Astrocyte (in vitro differentiated cells and primary cell): ENCODE data around the gene BMAL1. TPM values are rescaled to one million over a fixed set of nuclear protein-coding genes. Genes with fewer than 3 reads are reported as not detected.

Experiments used
- DNase-seq: peaks from one replicate; pipeline ENCODE4 v3.0.0-alpha.2; 2010; ENCODE audit warnings: low read depth
- FAIRE-seq: peaks from 2 replicates; lab custom pipeline; 2011; peaks lifted over from hg19 to GRCh38; lab: Jason Lieb, UNC
- H2AFZ ChIP-seq: 2 replicates; pipeline ENCODE4 v1.6.0; 2012; ENCODE audit warnings: low read depth, low read length, inconsistent platforms
- H3K27ac ChIP-seq: 2 replicates; pipeline ENCODE4 v1.5.1; 2011; ENCODE audit warnings: low read depth, low read length, inconsistent platforms
- H3K27me3 ChIP-seq: 2 replicates; pipeline ENCODE4 v1.6.0; 2011; ENCODE audit warnings: low read length, inconsistent platforms; ENCODE audit not compliant: insufficient read depth
- H3K36me3 ChIP-seq: 2 replicates; pipeline ENCODE4 v1.5.1; 2011; ENCODE audit warnings: low read length, inconsistent platforms; ENCODE audit not compliant: insufficient read depth
- H3K4me1 ChIP-seq: 2 replicates; pipeline ENCODE4 v1.5.1; 2011; ENCODE audit warnings: low read length, inconsistent platforms; ENCODE audit not compliant: insufficient read depth
- H3K4me2 ChIP-seq: 2 replicates; pipeline ENCODE4 v1.6.0; 2012; ENCODE audit warnings: low read length, inconsistent platforms
- H3K4me3 ChIP-seq: 2 replicates; pipeline ENCODE4 v1.5.1; 2011; ENCODE audit warnings: low read depth, mild to moderate bottlenecking, low read length, inconsistent platforms; ENCODE audit not compliant: insufficient read depth
- H3K79me2 ChIP-seq: 2 replicates; pipeline ENCODE4 v1.6.0; 2012; ENCODE audit warnings: mild to moderate bottlenecking, low read length, inconsistent platforms; ENCODE audit not compliant: insufficient read depth
- H3K9ac ChIP-seq: 2 replicates; pipeline ENCODE4 v1.6.0; 2012; ENCODE audit warnings: mild to moderate bottlenecking, low read length, inconsistent platforms
- H3K9me3 ChIP-seq: 2 replicates; pipeline ENCODE4 v1.5.1; 2012; ENCODE audit warnings: low read depth, mild to moderate bottlenecking, low read length, inconsistent platforms; ENCODE audit not compliant: insufficient read depth
- H4K20me1 ChIP-seq: 2 replicates; pipeline ENCODE4 v1.6.0; 2012; ENCODE audit warnings: low read length, inconsistent platforms; ENCODE audit not compliant: insufficient read depth
- H3K27ac Mint-ChIP-seq: one replicate; pipeline ENCODE4 v1.8.0; 2021; ENCODE audit warnings: mild to moderate bottlenecking, mixed read lengths; ENCODE audit not compliant: unreplicated experiment
- H3K27me3 Mint-ChIP-seq: one replicate; pipeline ENCODE4 v1.8.0; 2021; ENCODE audit warnings: low read depth, mixed read lengths; ENCODE audit not compliant: unreplicated experiment
- H3K36me3 Mint-ChIP-seq: one replicate; pipeline ENCODE4 v1.8.0; 2021; ENCODE audit warnings: low read depth, mixed read lengths; ENCODE audit not compliant: unreplicated experiment
- H3K4me1 Mint-ChIP-seq: one replicate; pipeline ENCODE4 v1.8.0; 2021; ENCODE audit warnings: low read depth, mixed read lengths; ENCODE audit not compliant: unreplicated experiment
- H3K4me3 Mint-ChIP-seq: one replicate; pipeline ENCODE4 v1.8.0; 2021; ENCODE audit warnings: mild to moderate bottlenecking, moderate library complexity, mixed read lengths; ENCODE audit not compliant: unreplicated experiment
- H3K9me3 Mint-ChIP-seq: one replicate; pipeline ENCODE4 v1.8.0; 2021; ENCODE audit warnings: mild to moderate bottlenecking, mixed read lengths; ENCODE audit not compliant: unreplicated experiment
- CTCF ChIP-seq: IDR thresholded peaks from 2 replicates; pipeline ENCODE4 v1.5.1; 2011; ENCODE audit warnings: low read depth, mild to moderate bottlenecking, inconsistent platforms, low read length, moderate library complexity; ENCODE audit not compliant: insufficient read depth
- EZH2 ChIP-seq: IDR thresholded peaks from 2 replicates; pipeline ENCODE4 v1.6.1; 2012; ENCODE audit warnings: mild to moderate bottlenecking, low read length, inconsistent platforms; ENCODE audit not compliant: insufficient read depth
- total RNA-seq: library from RNA; stranded (reverse); gene quantifications from 2 replicates; pipeline ENCODE4 v1.2.1, GENCODE V29; 2021

The BMAL1 gene
- total RNA-seq, 1 donor from 2014 or later, result 26.9 TPM

GRCh38 chr11:13310443-13310842 is 32.9 kb downstream of the BMAL1 start:
- H3K79me2 ChIP-seq, result peaks cover 55% of the 10 kb centered on the region

GRCh38 chr11:13311570-13311969 is 34.0 kb downstream of the BMAL1 start:
- H3K4me2 ChIP-seq, result no peak overlapping the region
- peaks cover 10% of the 10 kb centered on the region for H3K36me3 Mint-ChIP-seq
- no peaks in the 10 kb centered on the region for H3K9me3 ChIP-seq
- H3K79me2 ChIP-seq, result peaks cover 46% of the 10 kb centered on the region
- H3K4me1 Mint-ChIP-seq, result peaks cover 12% of the 10 kb centered on the region
- H3K9ac ChIP-seq, result no peak overlapping the region
- H2AFZ ChIP-seq, result no peak overlapping the region
- no peak overlapping the region for H3K4me3 ChIP-seq
- no peaks in the 10 kb centered on the region for H3K27me3 ChIP-seq
- TF ChIP-seq EZH2 (no peak), CTCF (no peak)
- FAIRE-seq, result no peak
- no peaks in the 10 kb centered on the region for H3K27me3 Mint-ChIP-seq
- DNase-seq, result no peak
- H3K27ac Mint-ChIP-seq, result no peak overlapping the region
- H3K36me3 ChIP-seq, result no peaks in the 10 kb centered on the region
- H3K9me3 Mint-ChIP-seq, result no peaks in the 10 kb centered on the region
- no peak overlapping the region for H3K27ac ChIP-seq
- peaks cover 78% of the 10 kb centered on the region for H4K20me1 ChIP-seq
- H3K4me1 ChIP-seq, result peaks cover 2% of the 10 kb centered on the region
- no peak overlapping the region for H3K4me3 Mint-ChIP-seq

More at GRCh38 chr11:13310443-13310842, 32.9 kb downstream of the BMAL1 start:
- no peaks in the 10 kb centered on the region for H3K4me1 ChIP-seq
- H3K36me3 ChIP-seq, result no peaks in the 10 kb centered on the region
- DNase-seq, result no peak
- no peak overlapping the region for H3K4me3 ChIP-seq
- no peak for TF ChIP-seq CTCF
- no peak for TF ChIP-seq EZH2
- H2AFZ ChIP-seq, result no peak overlapping the region
- no peaks in the 10 kb centered on the region for H3K9me3 ChIP-seq
- H3K27ac ChIP-seq, result no peak overlapping the region
- peaks cover 79% of the 10 kb centered on the region for H4K20me1 ChIP-seq
- Mint-ChIP-seq H3K4me3 (no peak overlapping the region), H3K9me3 (no peaks in the 10 kb centered on the region), H3K27me3 (no peaks in the 10 kb centered on the region), H3K27ac (no peak overlapping the region), H3K36me3 (peaks cover 10% of the 10 kb centered on the region), H3K4me1 (peaks cover 7% of the 10 kb centered on the region)
- no peak overlapping the region for H3K9ac ChIP-seq
- no peaks in the 10 kb centered on the region for H3K27me3 ChIP-seq
- H3K4me2 ChIP-seq, result no peak overlapping the region
- FAIRE-seq, result no peak

- Mint-ChIP-seq H3K9me3 (no peaks in the 10 kb centered on the region), H3K27ac (no peak overlapping the region), H3K27me3 (no peaks in the 10 kb centered on the region), H3K4me3 (no peak overlapping the region), H3K4me1 (peaks cover 15% of the 10 kb centered on the region), H3K36me3 (peaks cover 10% of the 10 kb centered on the region)
- Histone ChIP-seq H3K4me3 (no peak overlapping the region), H3K9ac (no peak overlapping the region), H3K79me2 (peaks cover 40% of the 10 kb centered on the region), H3K36me3 (no peaks in the 10 kb centered on the region), H3K4me1 (peaks cover 6% of the 10 kb centered on the region), H3K4me2 (no peak overlapping the region), H4K20me1 (peaks cover 62% of the 10 kb centered on the region), H3K27me3 (no peaks in the 10 kb centered on the region), H3K9me3 (no peaks in the 10 kb centered on the region), H3K27ac (no peak overlapping the region), H2AFZ (no peak overlapping the region)
- no peak for FAIRE-seq
- DNase-seq, result no peak
- no peak for TF ChIP-seq EZH2
- TF ChIP-seq CTCF, result no peak
Observed at GRCh38 chr11:13313005-13313819, 35.6 kb downstream of the BMAL1 start.
